ENCODE measurements around the gene CAMP. TPM values are rescaled to one million over a fixed set of nuclear protein-coding genes. Genes with fewer than 3 reads are reported as not detected.

CAMP gene
- total RNA-seq, 1 donor from 2014 or later: not detected

GRCh38 chr3:48180531-48181253 lies 42.6 kb upstream of the CAMP start:
- Mint-ChIP-seq H3K27me3 (ENCODE audit: insufficient read depth, low read depth) (no peaks in the 10 kb centered on the region), H3K4me3 (no peak overlapping the region), H3K36me3 (peaks cover 36% of the 10 kb centered on the region), H3K9me3 (no peaks in the 10 kb centered on the region), H3K4me1 (peaks cover 2% of the 10 kb centered on the region), H3K27ac (no peak overlapping the region)
- no peak for DNase-seq (ENCODE audit: low spot score)
- no peaks in the 10 kb centered on the region for H3K27me3 ChIP-seq
- no peak overlapping the region for H3K9ac ChIP-seq
- TF ChIP-seq CTCF (IDR thresholded peaks at IDR 0.05): no peak
- no peak for TF ChIP-seq EZH2 (IDR thresholded peaks at IDR 0.05)
- TF ChIP-seq EZH2phosphoT487 (IDR thresholded peaks at IDR 0.05): no peak
- peaks cover 90% of the 10 kb centered on the region for H3K79me2 ChIP-seq (ENCODE audit: low read depth)
- peaks cover 38% of the 10 kb centered on the region for H4K20me1 ChIP-seq (ENCODE audit: low read depth)
- no peak overlapping the region for H2AFZ ChIP-seq (replicated peaks)
- peaks cover 24% of the 10 kb centered on the region for H3K36me3 ChIP-seq
- peaks cover 8% of the 10 kb centered on the region for H3K4me1 ChIP-seq
- no peak overlapping the region for H3K4me3 ChIP-seq
- no peak overlapping the region for H3K27ac ChIP-seq
- H3K9me3 ChIP-seq (ENCODE audit: low read depth): no peaks in the 10 kb centered on the region
- H3K4me2 ChIP-seq: no peak overlapping the region
- H3F3A ChIP-seq (ENCODE audit: low read depth): peaks cover 4% of the 10 kb centered on the region

GRCh38 chr3:48184299-48184698 lies 39.0 kb upstream of the CAMP start:
- Histone ChIP-seq H3F3A (ENCODE audit: low read depth) (peaks cover 14% of the 10 kb centered on the region), H3K27ac (no peak overlapping the region), H3K4me2 (no peak overlapping the region), H3K79me2 (ENCODE audit: low read depth) (peaks cover 89% of the 10 kb centered on the region), H3K27me3 (no peaks in the 10 kb centered on the region), H4K20me1 (ENCODE audit: low read depth) (peaks cover 37% of the 10 kb centered on the region), H3K4me1 (peaks cover 23% of the 10 kb centered on the region), H3K9me3 (ENCODE audit: low read depth) (no peaks in the 10 kb centered on the region), H3K9ac (no peak overlapping the region), H3K4me3 (no peak overlapping the region), H3K36me3 (peaks cover 16% of the 10 kb centered on the region), H2AFZ (replicated peaks) (no peak overlapping the region)
- no peak for TF ChIP-seq EZH2 (IDR thresholded peaks at IDR 0.05)
- TF ChIP-seq EZH2phosphoT487 (IDR thresholded peaks at IDR 0.05): no peak
- TF ChIP-seq CTCF (IDR thresholded peaks at IDR 0.05): no peak
- Mint-ChIP-seq H3K4me3 (no peak overlapping the region), H3K27me3 (ENCODE audit: insufficient read depth, low read depth) (no peaks in the 10 kb centered on the region), H3K9me3 (no peaks in the 10 kb centered on the region), H3K36me3 (peaks cover 31% of the 10 kb centered on the region), H3K4me1 (peaks cover 21% of the 10 kb centered on the region), H3K27ac (no peak overlapping the region)
- DNase-seq (ENCODE audit: low spot score): no peak

GRCh38 chr3:48185129-48185528 lies 38.2 kb upstream of the CAMP start:
- no peak for TF ChIP-seq EZH2 (IDR thresholded peaks at IDR 0.05)
- no peak for TF ChIP-seq EZH2phosphoT487 (IDR thresholded peaks at IDR 0.05)
- no peak for TF ChIP-seq CTCF (IDR thresholded peaks at IDR 0.05)
- Histone ChIP-seq H2AFZ (replicated peaks) (no peak overlapping the region), H3K4me1 (peaks cover 23% of the 10 kb centered on the region), H3F3A (ENCODE audit: low read depth) (peaks cover 22% of the 10 kb centered on the region), H3K9ac (no peak overlapping the region), H3K27me3 (no peaks in the 10 kb centered on the region), H4K20me1 (ENCODE audit: low read depth) (peaks cover 29% of the 10 kb centered on the region), H3K79me2 (ENCODE audit: low read depth) (peaks cover 80% of the 10 kb centered on the region), H3K9me3 (ENCODE audit: low read depth) (no peaks in the 10 kb centered on the region), H3K4me3 (no peak overlapping the region), H3K36me3 (peaks cover 11% of the 10 kb centered on the region), H3K4me2 (no peak overlapping the region), H3K27ac (no peak overlapping the region)
- no peaks in the 10 kb centered on the region for H3K9me3 Mint-ChIP-seq
- H3K27ac Mint-ChIP-seq: no peak overlapping the region
- H3K27me3 Mint-ChIP-seq (ENCODE audit: insufficient read depth, low read depth): no peaks in the 10 kb centered on the region
- H3K4me3 Mint-ChIP-seq: no peak overlapping the region
- DNase-seq (ENCODE audit: low spot score): no peak
- H3K36me3 Mint-ChIP-seq: peaks cover 31% of the 10 kb centered on the region
- H3K4me1 Mint-ChIP-seq: peaks cover 29% of the 10 kb centered on the region
